ENCODE data around the gene DLX6.

DNA sequence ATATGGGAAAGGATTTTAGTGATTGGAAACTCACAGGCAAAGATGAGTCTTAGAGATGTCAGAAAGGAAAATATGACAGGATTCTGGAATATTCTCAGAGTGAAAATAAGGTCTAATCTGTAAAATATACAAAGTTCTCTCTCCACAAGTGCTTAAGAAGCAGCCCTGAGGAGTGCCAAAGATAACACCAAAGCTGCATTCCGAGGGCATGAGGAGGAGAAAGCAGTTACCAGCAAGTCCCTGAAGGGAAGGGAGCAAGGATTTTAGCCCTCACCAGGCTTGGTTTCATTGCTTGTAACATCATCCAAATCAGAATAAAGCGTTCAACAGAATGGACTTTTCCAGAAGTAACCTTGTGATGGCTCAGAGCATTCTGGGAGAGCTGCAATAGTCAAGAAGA lies 31.4 kb upstream of the DLX6 start:
- TF ChIP-seq POLR2A (IDR thresholded peaks at IDR 0.05): no peak
- TF ChIP-seq, protein P1, sequence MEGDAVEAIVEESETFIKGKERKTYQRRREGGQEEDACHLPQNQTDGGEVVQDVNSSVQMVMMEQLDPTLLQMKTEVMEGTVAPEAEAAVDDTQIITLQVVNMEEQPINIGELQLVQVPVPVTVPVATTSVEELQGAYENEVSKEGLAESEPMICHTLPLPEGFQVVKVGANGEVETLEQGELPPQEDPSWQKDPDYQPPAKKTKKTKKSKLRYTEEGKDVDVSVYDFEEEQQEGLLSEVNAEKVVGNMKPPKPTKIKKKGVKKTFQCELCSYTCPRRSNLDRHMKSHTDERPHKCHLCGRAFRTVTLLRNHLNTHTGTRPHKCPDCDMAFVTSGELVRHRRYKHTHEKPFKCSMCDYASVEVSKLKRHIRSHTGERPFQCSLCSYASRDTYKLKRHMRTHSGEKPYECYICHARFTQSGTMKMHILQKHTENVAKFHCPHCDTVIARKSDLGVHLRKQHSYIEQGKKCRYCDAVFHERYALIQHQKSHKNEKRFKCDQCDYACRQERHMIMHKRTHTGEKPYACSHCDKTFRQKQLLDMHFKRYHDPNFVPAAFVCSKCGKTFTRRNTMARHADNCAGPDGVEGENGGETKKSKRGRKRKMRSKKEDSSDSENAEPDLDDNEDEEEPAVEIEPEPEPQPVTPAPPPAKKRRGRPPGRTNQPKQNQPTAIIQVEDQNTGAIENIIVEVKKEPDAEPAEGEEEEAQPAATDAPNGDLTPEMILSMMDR (IDR thresholded peaks at IDR 0.05): no peak
